Thyroid gland (tissue), 4 donors: ENCODE measurements around the gene SLC47A2. TPM values are rescaled to one million over a fixed set of nuclear protein-coding genes. Genes with fewer than 3 reads are reported as not detected.

ENCODE experiments used
- DNase-seq, 2 donors: peaks; one replicate each; pipeline ENCODE4 v3.0.0-alpha.2; 2019
- H3K27ac ChIP-seq, 3 donors: fragments of 200-600 bp; sonication (generic); 1 replicate in 2 of 3; 2 replicates in 1 of 3; pipeline ENCODE4 v1.5.1; 2016 to 2019; ENCODE audit warnings: mild to moderate bottlenecking in 1 of 3, moderate library complexity in 1 of 3
- H3K27me3 ChIP-seq: fragments of 200-600 bp; sonication (generic); one replicate; pipeline ENCODE4 v1.5.1; 2019
- H3K36me3 ChIP-seq, 2 donors: fragments of 200-600 bp; sonication (generic); one replicate each; pipeline ENCODE4 v1.5.1; 2016 to 2019
- H3K4me1 ChIP-seq, 2 donors: fragments of 200-600 bp; sonication (generic); one replicate each; pipeline ENCODE4 v1.5.1; 2017 to 2019
- H3K4me3 ChIP-seq, 3 donors: fragments of 200-600 bp; sonication (generic); replicated peaks in 1 of 3; 1 replicate in 2 of 3; 2 replicates in 1 of 3; pipeline ENCODE4 v1.5.1; 2016; ENCODE audit warnings: mild to moderate bottlenecking in 1 of 3
- H3K9me3 ChIP-seq: fragments of 200-600 bp; sonication (generic); one replicate; pipeline ENCODE4 v1.5.1; 2017
- CTCF ChIP-seq, 6 experiments: fragments of 200-600 bp in 3 of 6; fragments of 450-650 bp in 3 of 6; sonication (generic) in 3 of 6; IDR thresholded peaks; one replicate each; pipeline ENCODE4 v1.5.1; 2016 to 2019; ENCODE audit warnings: antibody characterized with exemption in 6 of 6, mild to moderate bottlenecking in 2 of 6, inconsistent platforms in 1 of 6, moderate library complexity in 1 of 6
- POLR2A ChIP-seq, 2 donors: fragments of 450-650 bp; IDR thresholded peaks; one replicate each; pipeline ENCODE4 v1.6.1; 2017; ENCODE audit warnings: antibody characterized with exemption in 2 of 2, mild to moderate bottlenecking in 2 of 2, moderate library complexity in 1 of 2
- WGBS, 2 donors: methylation state at CpG; one replicate each; pipeline ENCODE4 v1.1.5; 2017; 5-methylcytosine and 5-hydroxymethylcytosine counted together
- intact Hi-C: fragments of 100-400 bp; cut with DNase I; formaldehyde crosslinking; loops from one replicate; pipeline ENCODE4 v1.15.1; 2023
- total RNA-seq, 4 donors: library from RNA; depleted of rRNA; stranded (reverse); fragments of >200 nt; gene quantifications; one replicate each; pipeline ENCODE4 v1.2.3, GENCODE V29; 2016

SLC47A2 gene
- total RNA-seq, 4 donors from 2014 or later: 0.45 to 1.4 TPM; not detected in 2

DNA sequence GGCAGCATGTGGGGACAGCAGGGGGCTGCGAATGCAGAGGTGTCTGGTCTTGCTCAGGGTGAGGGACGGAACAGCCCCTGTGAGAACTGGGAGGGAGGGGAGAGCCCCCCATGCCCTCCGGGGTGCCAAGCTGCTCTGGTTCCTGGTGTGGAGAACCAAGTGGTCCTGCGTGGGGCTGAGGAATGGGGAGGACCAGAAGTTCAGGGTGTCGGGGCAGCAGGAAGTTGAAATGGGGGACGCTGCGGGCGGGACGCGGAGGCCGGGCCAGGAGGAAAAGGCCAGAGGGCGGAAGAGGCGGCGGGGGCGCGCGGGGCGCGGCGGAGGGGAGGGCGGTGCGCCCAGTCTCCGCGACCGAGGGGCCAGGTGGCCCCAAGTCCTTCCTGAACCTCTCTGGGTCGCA lies 28.1 kb upstream of the SLC47A2 start:
- WGBS, 2 donors: 9 to 11% methylated on average over 18 to 21 of the region's 26 CpGs
- H3K36me3 ChIP-seq: no peaks in the 10 kb centered on the region
- peak overlapping the region in 2 of 3 donors; percentile 32 to 52 for H3K27ac ChIP-seq
- H3K27me3 ChIP-seq: no peaks in the 10 kb centered on the region
- intact Hi-C loops: no loop called here
- TF ChIP-seq POLR2A (IDR thresholded peaks at IDR 0.05) (no peak), CTCF (IDR thresholded peaks at IDR 0.05) (no peak)
- H3K4me1 ChIP-seq: peaks cover 10 to 20% of the 10 kb centered on the region in 2 donors
- H3K9me3 ChIP-seq: no peaks in the 10 kb centered on the region
- no peak for DNase-seq
- H3K4me3 ChIP-seq: peak overlapping the region in 1 of 3 donors; percentile 54

- Histone ChIP-seq H3K36me3 (no peaks in the 10 kb centered on the region), H3K4me1 (peaks cover 10 to 15% of the 10 kb centered on the region in 2 donors), H3K9me3 (no peaks in the 10 kb centered on the region), H3K27ac (no peak overlapping the region), H3K4me3 (no peak overlapping the region), H3K27me3 (no peaks in the 10 kb centered on the region)
- whole genome bisulfite sequencing, 2 donors: 94 to 95% methylated on average over 30 to 34 of the region's 34 CpGs
- intact Hi-C loops: no loop called here
- TF ChIP-seq POLR2A (IDR thresholded peaks at IDR 0.05) (no peak), CTCF (IDR thresholded peaks at IDR 0.05) (no peak)
- no peak for DNase-seq
Measured at GRCh38 chr17:19743101-19744100, 27.0 kb upstream of the SLC47A2 start.

DNA sequence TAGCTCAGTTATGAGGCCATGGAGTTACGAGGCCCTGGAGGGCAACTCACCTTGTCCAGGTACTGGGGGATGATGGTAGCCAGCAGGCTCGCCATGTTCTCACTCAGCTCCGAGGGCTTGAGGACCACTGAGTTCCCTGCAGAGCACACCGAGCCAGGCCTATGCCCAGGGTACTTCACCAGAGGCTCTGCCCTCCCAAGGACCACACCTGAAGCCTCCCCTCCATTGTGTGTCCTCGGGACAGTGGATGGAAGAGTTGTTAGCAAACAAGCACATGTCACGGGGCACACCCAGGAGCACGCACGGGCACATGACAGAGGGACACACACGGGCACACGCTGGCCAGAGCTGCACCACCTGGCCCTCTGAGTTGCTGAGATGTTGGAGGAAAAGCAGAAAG lies 26.1 kb upstream of the SLC47A2 start:
- WGBS, 2 donors: 88 to 94% methylated on average over 10 of the region's 10 CpGs
- no peak overlapping the region for H3K27ac ChIP-seq
- TF ChIP-seq CTCF (IDR thresholded peaks at IDR 0.05) (no peak), POLR2A (IDR thresholded peaks at IDR 0.05) (no peak)

GRCh38 chr17:19741832-19742457 lies 25.6 kb upstream of the SLC47A2 start:
- intact Hi-C loops: no loop called here
- H3K36me3 ChIP-seq: no peaks in the 10 kb centered on the region
- WGBS, 2 donors: 88 to 95% methylated on average over 6 to 9 of the region's 14 CpGs
- no peaks in the 10 kb centered on the region for H3K27me3 ChIP-seq
- no peaks in the 10 kb centered on the region for H3K9me3 ChIP-seq
- H3K4me3 ChIP-seq: no peak overlapping the region
- TF ChIP-seq CTCF (IDR thresholded peaks at IDR 0.05): no peak
- no peak for TF ChIP-seq POLR2A (IDR thresholded peaks at IDR 0.05)
- H3K4me1 ChIP-seq: peaks cover 10% of the 10 kb centered on the region in 2 donors
- H3K27ac ChIP-seq: no peak overlapping the region
- no peak for DNase-seq

More for the DNA sequence above, 26.1 kb upstream of the SLC47A2 start:
- Histone ChIP-seq H3K36me3 (no peaks in the 10 kb centered on the region), H3K4me3 (no peak overlapping the region), H3K4me1 (peaks cover 10% of the 10 kb centered on the region in 2 donors), H3K9me3 (no peaks in the 10 kb centered on the region), H3K27me3 (no peaks in the 10 kb centered on the region)
- intact Hi-C loops: no loop called here
- DNase-seq: no peak

GRCh38 chr17:19740933-19741332 lies 24.5 kb upstream of the SLC47A2 start:
- intact Hi-C loops: no loop called here
- WGBS, 2 donors: 90 to 93% methylated on average over 7 of the region's 7 CpGs
- H3K27ac ChIP-seq: no peak overlapping the region
- no peak for DNase-seq
- H3K9me3 ChIP-seq: no peaks in the 10 kb centered on the region
- peaks cover 10% of the 10 kb centered on the region in 2 donors for H3K4me1 ChIP-seq
- H3K27me3 ChIP-seq: no peaks in the 10 kb centered on the region
- no peak for TF ChIP-seq POLR2A (IDR thresholded peaks at IDR 0.05)
- no peak overlapping the region for H3K4me3 ChIP-seq
- H3K36me3 ChIP-seq: no peaks in the 10 kb centered on the region
